Measurements from ENCODE around the gene SCO1. TPM values are rescaled to one million over a fixed set of nuclear protein-coding genes. Genes with fewer than 3 reads are reported as not detected.

Gene SCO1
- total RNA-seq, 1 donor from 2014 or later: 20.6 TPM

DNA sequence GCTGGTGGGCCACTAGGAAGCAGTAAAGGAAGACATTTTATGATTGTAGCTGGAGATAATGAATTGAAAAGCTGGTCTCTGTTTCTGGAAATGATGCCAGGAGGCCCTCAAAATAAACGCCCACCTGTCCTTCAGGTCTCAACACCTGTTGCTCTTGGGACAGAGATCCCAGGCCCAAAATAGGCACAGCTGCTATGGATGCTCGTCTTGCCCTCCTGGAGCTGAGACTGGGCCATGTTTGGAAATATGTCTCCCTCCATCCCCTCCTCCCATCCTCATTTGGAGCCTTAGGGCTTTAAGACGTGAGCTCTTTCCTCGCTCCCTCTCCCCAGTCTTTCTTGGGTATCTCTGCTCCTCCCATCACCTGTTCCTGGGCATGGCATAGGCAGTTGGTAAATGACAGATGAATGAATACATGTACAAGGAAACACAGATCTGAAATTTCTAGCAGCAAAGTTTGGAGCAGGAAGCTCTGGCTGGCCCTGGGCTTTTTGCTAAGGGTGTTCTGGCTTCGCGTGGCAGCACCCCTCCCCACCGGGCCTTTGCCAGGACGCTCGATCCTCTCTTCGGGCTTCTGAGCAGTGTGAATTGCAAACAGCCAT lies 73.5 kb downstream of the SCO1 start:
- DNase-seq: no peak
- TF ChIP-seq, protein P1, sequence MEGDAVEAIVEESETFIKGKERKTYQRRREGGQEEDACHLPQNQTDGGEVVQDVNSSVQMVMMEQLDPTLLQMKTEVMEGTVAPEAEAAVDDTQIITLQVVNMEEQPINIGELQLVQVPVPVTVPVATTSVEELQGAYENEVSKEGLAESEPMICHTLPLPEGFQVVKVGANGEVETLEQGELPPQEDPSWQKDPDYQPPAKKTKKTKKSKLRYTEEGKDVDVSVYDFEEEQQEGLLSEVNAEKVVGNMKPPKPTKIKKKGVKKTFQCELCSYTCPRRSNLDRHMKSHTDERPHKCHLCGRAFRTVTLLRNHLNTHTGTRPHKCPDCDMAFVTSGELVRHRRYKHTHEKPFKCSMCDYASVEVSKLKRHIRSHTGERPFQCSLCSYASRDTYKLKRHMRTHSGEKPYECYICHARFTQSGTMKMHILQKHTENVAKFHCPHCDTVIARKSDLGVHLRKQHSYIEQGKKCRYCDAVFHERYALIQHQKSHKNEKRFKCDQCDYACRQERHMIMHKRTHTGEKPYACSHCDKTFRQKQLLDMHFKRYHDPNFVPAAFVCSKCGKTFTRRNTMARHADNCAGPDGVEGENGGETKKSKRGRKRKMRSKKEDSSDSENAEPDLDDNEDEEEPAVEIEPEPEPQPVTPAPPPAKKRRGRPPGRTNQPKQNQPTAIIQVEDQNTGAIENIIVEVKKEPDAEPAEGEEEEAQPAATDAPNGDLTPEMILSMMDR (IDR thresholded peaks at IDR 0.05; ENCODE audit: partially characterized antibody, unreplicated experiment): no peak
- Mint-ChIP-seq H3K4me1 (ENCODE audit: low read depth, unreplicated experiment) (no peaks in the 10 kb centered on the region), H3K4me3 (ENCODE audit: unreplicated experiment) (no peak overlapping the region), H3K36me3 (ENCODE audit: unreplicated experiment) (no peaks in the 10 kb centered on the region), H3K27me3 (ENCODE audit: unreplicated experiment) (peaks cover 5% of the 10 kb centered on the region), H3K9me3 (ENCODE audit: unreplicated experiment) (peaks cover 1% of the 10 kb centered on the region), H3K27ac (ENCODE audit: unreplicated experiment) (no peak overlapping the region)

DNA sequence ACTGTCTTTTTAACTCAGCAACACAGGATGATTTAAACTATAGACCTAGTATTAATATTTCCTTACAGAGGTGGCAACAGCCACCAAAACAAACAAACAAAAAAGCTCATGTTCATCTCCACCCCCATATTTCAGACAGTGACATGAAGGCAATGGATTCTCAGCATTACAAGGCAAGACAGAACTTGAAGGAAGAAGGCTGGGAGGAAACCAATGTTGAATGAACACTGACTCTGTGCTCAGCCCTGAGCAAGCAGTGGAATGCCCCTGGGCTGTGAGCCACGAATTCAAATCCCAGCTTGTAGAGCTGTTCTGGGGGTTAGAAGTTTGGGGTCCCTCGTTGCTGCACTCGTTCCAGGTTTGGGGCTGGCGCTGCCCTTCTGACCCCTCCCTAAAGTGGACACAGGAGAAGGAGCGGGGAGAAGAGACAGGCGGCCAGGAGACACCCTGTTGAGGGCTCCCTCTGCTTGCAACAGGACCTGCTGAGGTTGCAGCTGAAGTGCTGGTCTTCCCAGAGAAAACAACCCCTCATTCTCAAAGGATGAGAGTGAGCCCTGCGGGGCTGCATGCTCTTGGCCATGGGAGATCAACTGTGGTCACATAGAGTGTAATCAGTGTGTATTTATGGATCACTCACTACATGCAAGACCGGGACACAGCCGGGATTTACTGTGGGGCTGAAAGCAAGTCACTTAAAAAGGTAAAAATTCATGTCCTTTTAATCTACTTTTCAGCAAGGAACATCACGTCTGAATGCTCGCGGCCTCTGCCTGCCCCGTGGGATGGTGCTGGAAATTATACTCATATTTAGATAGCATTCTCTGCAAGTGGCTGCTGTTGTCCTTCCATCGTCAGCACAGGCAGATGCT lies 74.5 kb downstream of the SCO1 start:
- H3K36me3 Mint-ChIP-seq (ENCODE audit: unreplicated experiment): no peaks in the 10 kb centered on the region
- H3K9me3 Mint-ChIP-seq (ENCODE audit: unreplicated experiment): peaks cover 4% of the 10 kb centered on the region
- no peak overlapping the region for H3K27ac Mint-ChIP-seq (ENCODE audit: unreplicated experiment)
- peaks cover 5% of the 10 kb centered on the region for H3K27me3 Mint-ChIP-seq (ENCODE audit: unreplicated experiment)
- TF ChIP-seq, protein P1 (IDR thresholded peaks at IDR 0.05; ENCODE audit: partially characterized antibody, unreplicated experiment): no peak
- H3K4me1 Mint-ChIP-seq (ENCODE audit: low read depth, unreplicated experiment): no peaks in the 10 kb centered on the region
- no peak overlapping the region for H3K4me3 Mint-ChIP-seq (ENCODE audit: unreplicated experiment)
- no peak for DNase-seq

Other genes with a start within 250 kb of the SCO1 start
- gene MYH4, start 228.0 kb downstream of the SCO1 start, total RNA-seq (ENCODE audit: unreplicated experiment): not detected
- not detected for gene MYH1, start 179.0 kb downstream of the SCO1 start, total RNA-seq (ENCODE audit: unreplicated experiment)
- not detected for gene MYH2, start 147.9 kb downstream of the SCO1 start, total RNA-seq (ENCODE audit: unreplicated experiment)
- gene MYH3, start 40.2 kb downstream of the SCO1 start, total RNA-seq (ENCODE audit: unreplicated experiment): 2.1 TPM
- 7.9 TPM for gene ADPRM, start 61 bp upstream of the SCO1 start, total RNA-seq (ENCODE audit: unreplicated experiment)
- gene TMEM220, start 32.5 kb upstream of the SCO1 start, total RNA-seq (ENCODE audit: unreplicated experiment): 1.6 TPM
- gene TMEM238L, start 106.6 kb upstream of the SCO1 start, total RNA-seq (ENCODE audit: unreplicated experiment): not detected
- gene PIRT, start 140.6 kb upstream of the SCO1 start, total RNA-seq (ENCODE audit: unreplicated experiment): 0.32 TPM